Measurements from ENCODE around the gene MAST4.

Gene MAST4

GRCh38 chr5:66923457-66923856, 327.3 kb downstream of the MAST4 start:
- no peak for DNase-seq

GRCh38 chr5:66923922-66924321, 327.7 kb downstream of the MAST4 start:
- no peak for DNase-seq

GRCh38 chr5:66927140-66927539, 330.9 kb downstream of the MAST4 start:
- no peak for DNase-seq

- no peak for DNase-seq
Observed at GRCh38 chr5:66929281-66929680, 333.1 kb downstream of the MAST4 start.

- no peak for DNase-seq
Observed at GRCh38 chr5:66929995-66930394, 333.8 kb downstream of the MAST4 start.

GRCh38 chr5:66931651-66932050, 335.5 kb downstream of the MAST4 start:
- DNase-seq, result no peak

GRCh38 chr5:66932457-66932856, 336.3 kb downstream of the MAST4 start:
- no peak for DNase-seq

- no peak for DNase-seq
Observed at GRCh38 chr5:66933066-66933465, 336.9 kb downstream of the MAST4 start.

- no peak for DNase-seq
Observed at GRCh38 chr5:66939094-66939493, 342.9 kb downstream of the MAST4 start.

- no peak for DNase-seq
Observed at GRCh38 chr5:66945389-66946349, 349.5 kb downstream of the MAST4 start.

GRCh38 chr5:66947458-66947857, 351.3 kb downstream of the MAST4 start:
- DNase-seq, result no peak

- no peak for DNase-seq
Observed at GRCh38 chr5:66949066-66949465, 352.9 kb downstream of the MAST4 start.

- DNase-seq, result no peak
Observed at GRCh38 chr5:66952153-66952552, 356.0 kb downstream of the MAST4 start.

GRCh38 chr5:66956439-66956838, 360.2 kb downstream of the MAST4 start:
- DNase-seq, result no peak

- DNase-seq, result peak in 1 of 3 experiments; percentile 44
Observed at GRCh38 chr5:66958201-66958979, 362.2 kb downstream of the MAST4 start.

- peak in 2 of 3 experiments; percentile 17 to 57 for DNase-seq
Observed at GRCh38 chr5:66958980-66959641, 362.9 kb downstream of the MAST4 start.

GRCh38 chr5:66959653-66960052, 363.5 kb downstream of the MAST4 start:
- DNase-seq, result peak in 2 of 3 experiments; percentile 11 to 60

- peak; percentile 3 to 69 (median 62) for DNase-seq
Observed at GRCh38 chr5:66960369-66961137, 364.4 kb downstream of the MAST4 start.

GRCh38 chr5:66963559-66963971, 367.4 kb downstream of the MAST4 start:
- no peak for DNase-seq

GRCh38 chr5:66966439-66966838, 370.2 kb downstream of the MAST4 start:
- no peak for DNase-seq

GRCh38 chr5:66967102-66967501, 370.9 kb downstream of the MAST4 start:
- DNase-seq, result no peak

- DNase-seq, result no peak
Observed at GRCh38 chr5:66967826-66968262, 371.7 kb downstream of the MAST4 start.
